Activated CD8-positive, alpha-beta memory T cell treated with anti-CD3 and anti-CD28 coated beads for 24 hours (primary cell): ENCODE data around the gene ASTL.

Source experiments
- DNase-seq: peaks from one replicate; pipeline ENCODE4 v3.0.0-alpha.2; 2020

The ASTL gene

GRCh38 chr2:96124406-96125265 lies 13.7 kb downstream of the ASTL start:
- no peak for DNase-seq

DNA sequence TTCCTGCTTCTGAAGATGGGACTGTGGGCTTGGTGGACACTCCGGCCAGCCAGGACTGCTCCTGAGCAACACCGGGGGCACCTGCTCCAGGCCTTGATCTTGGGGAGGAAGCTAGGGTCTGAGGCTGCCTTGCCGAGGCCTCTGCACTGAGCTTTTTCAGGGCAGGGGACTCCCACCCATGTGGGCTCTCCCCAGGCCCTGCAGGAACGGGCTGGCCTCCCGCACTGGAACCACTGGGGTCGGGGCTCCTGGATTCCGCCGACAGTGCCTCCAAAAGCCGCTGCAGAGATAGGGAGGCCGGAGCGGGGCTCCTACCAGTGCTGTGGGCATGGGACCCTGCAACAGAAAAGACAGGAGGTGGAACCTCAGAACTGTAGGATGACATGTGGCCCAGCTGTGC lies 14.4 kb downstream of the ASTL start:
- no peak for DNase-seq

GRCh38 chr2:96123290-96123689 lies 15.0 kb downstream of the ASTL start:
- no peak for DNase-seq

GRCh38 chr2:96122391-96122790 lies 15.9 kb downstream of the ASTL start:
- DNase-seq = no peak

DNA sequence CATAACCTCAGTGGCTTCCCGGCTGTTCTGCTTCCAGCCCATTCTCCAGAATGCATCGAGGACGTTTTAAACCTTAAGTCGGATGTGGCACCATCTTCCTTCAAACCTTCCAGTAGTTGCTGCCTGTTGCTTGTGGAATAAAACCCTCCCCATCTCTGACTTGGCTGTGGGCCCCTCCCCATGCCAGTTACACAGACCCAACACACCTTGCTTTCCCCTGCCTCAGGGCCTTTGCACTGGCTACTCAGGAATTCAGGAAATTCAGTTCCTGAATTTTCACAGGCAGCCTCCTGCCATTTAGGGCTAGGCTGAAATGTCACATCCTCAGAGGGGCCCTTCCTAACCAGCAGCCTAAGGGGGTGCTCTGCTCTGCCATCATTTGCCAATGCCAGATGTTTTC lies 16.9 kb downstream of the ASTL start:
- DNase-seq = no peak

DNA sequence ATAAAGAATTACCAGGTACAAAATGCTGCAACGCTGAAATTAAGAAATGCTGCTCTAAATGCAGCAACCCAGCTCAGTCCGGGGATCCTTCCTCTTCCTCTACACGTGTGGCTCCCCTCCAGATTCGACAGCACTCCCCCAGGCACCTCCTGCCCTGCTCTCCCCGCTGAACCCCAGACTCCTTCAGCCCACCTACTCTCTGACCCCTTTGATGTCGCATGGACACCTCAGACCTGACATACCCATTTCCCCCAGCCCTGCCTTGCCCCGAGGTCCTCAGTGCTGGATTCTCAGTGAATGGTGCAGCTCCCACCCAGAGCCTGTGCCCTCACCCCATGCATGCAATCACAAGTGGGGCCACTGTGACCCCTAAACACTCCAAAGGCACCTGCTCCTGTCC lies 17.3 kb downstream of the ASTL start:
- no peak for DNase-seq

- no peak for DNase-seq
These were observed 18.1 kb downstream of the ASTL start for GRCh38 chr2:96120091-96120720.

DNA sequence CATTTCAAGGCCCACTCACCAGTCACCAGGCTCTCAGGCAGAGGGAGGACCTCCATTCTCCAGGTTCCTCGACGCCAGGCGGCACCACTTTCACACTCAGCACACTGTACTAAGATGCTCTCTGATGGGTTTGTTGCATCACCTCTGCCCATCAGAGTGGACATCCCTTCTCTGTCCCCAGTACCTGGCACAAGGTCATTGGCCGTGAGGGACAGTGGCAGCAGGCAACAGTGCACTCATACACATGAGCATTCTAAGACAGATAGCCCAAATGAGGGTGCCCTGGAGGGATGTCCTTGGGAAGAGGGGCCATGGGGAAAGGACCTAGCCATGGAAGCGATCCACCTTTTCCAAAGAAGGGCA lies 18.9 kb downstream of the ASTL start:
- no peak for DNase-seq

GRCh38 chr2:96118698-96119388 lies 19.5 kb downstream of the ASTL start:
- DNase-seq = no peak

- DNase-seq = no peak
These were observed 20.4 kb downstream of the ASTL start for GRCh38 chr2:96117701-96118588.

- DNase-seq = peak; percentile 90
These were observed 21.3 kb downstream of the ASTL start for GRCh38 chr2:96116879-96117533.

DNA sequence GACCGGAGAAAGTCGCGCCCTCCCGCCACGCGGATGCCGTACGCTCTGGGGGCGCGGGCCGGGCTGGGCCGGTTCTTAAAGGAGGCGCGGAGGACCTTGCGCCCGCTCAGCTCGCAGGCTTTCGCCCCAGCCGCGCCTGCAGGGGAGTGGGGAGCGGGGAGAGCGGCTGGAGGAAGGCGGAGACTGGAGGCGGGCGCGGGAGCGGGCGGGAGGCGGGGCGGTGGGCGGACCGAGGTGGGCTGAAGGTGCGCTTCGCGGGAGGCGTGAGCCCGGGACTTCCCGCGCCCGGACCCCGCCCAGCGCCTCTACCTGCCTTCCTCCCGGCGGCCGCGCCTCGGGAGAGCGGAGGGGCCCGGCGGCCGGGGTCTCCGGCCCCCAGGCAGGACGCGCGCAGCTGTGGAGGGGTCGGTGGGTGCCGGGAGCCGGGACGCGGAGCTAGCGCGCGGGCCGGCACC lies 21.9 kb downstream of the ASTL start, which contains the start of gene ADRA2B:
TSS of gene ADRA2B (minus strand) at position 148 of the 455 bp plus-strand sequence. CDS start 422 bp downstream, outside the sequence.
- DNase-seq = peak; percentile 88

GRCh38 chr2:96115631-96116423 lies 22.5 kb downstream of the ASTL start:
- DNase-seq = no peak

GRCh38 chr2:96114903-96115581 lies 23.3 kb downstream of the ASTL start:
- DNase-seq = no peak

DNA sequence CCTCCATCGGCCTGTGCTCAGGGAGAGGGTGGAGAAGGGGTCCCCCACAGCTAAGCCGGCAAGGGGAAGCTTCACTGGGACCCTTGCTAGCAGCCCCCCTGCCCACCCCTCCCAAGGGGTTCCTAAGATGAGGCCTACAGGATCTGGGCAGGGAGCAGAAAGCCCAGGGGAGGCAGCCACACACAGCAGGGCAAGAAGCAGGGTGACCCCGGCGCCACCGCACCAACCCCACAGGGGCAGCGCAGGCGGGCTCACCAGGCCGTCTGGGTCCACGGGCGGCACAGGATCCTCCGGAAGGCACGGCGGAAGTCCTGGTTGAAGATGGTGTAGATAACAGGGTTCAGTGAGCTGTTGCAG lies 23.8 kb downstream of the ASTL start:
- DNase-seq = no peak

- no peak for DNase-seq
These were observed 24.4 kb downstream of the ASTL start for GRCh38 chr2:96113951-96114350.

DNA sequence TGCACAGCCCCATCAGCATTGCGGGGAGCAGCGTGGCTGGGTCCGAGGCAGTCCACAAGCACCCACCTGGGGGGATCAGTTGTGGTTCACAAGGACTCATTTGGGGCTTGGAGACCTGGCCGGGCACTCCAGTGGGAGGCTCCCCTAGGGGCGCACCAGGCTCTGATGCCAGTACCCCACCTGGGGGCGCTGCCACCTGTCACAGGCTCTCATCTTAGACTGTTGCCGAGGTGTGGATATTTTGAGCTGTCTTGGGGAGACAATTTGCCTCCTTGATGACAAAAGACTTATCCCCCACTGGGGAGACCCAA lies 25.0 kb downstream of the ASTL start:
- no peak for DNase-seq

GRCh38 chr2:96112501-96113366 lies 25.6 kb downstream of the ASTL start:
- no peak for DNase-seq

DNA sequence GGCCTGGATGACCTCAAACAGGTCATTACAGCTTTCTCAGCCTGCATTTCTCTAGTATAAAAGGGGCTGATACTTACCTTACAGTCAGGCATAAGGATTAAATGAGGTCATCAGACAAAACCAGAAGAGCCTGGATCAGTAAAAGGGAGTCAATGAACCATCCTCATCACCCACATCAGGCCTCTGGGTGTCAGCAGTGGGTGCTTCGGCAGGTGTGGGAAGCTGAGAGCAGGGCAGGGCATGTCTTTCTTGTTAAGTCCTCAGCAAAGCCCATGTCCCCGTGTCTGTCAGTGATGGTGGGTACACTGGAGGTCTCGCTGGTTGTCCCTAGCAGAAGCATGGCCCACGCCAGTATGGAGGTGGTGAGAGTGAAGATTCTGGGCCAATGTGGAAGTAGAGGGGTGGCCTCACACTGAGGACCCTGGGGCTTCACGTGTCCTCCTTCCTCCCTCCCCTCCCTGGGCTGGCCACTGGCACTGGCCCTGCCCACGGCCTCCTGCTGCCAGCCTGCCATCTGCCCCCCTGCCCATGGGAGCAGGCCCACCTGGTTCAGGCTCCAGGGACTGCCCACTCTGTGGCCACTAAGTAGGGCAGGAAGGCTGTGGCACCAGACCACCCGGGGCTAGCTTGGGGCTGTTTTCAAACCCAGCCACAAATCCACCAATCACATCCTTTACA lies 26.3 kb downstream of the ASTL start:
- DNase-seq = no peak
